HepG2 (cell line): ENCODE results near the gene TBC1D1. TPM values are rescaled to one million over a fixed set of nuclear protein-coding genes. Genes with fewer than 3 reads are reported as not detected.

Source experiments
- ATAC-seq: fragments of 200-7000 bp; cut with Tn5 transposase; 3 replicates; pipeline ENCODE4 v1.9.1; 2020; ENCODE audit warnings: mild to moderate bottlenecking, moderate library complexity
- BruUV-seq: library from RNA; stranded (reverse); fragments of 400-500 nt; replicated peaks from 2 replicates; lab custom pipeline; 2021; lab: Mats Ljungman, UMichigan
- CTCF ChIA-PET: fragments of 300-600 bp; formaldehyde crosslinking; extraction: SDS; loops from one replicate; lab custom pipeline; 2021; ENCODE audit warnings: low total read pairs, inconsistent platforms, low intra/inter-chr PET ratio; lab: Yijun Ruan, JAX
- POLR2A ChIA-PET: fragments of 350-600 bp; sonication (Branson Sonifier 250); formaldehyde crosslinking; loops from one replicate; lab custom pipeline; 2020; ENCODE audit warnings: antibody characterized with exemption, inconsistent platforms; lab: Yijun Ruan, JAX
- DNase-seq: peaks from one replicate; pipeline ENCODE4 v3.0.0-alpha.2; 2015; ENCODE audit warnings: low spot score
- FAIRE-seq: peaks from 3 replicates; lab custom pipeline; 2011; peaks lifted over from hg19 to GRCh38; lab: Jason Lieb, UNC
- H2AFZ ChIP-seq: one replicate; pipeline ENCODE4 v1.6.1; 2011; ENCODE audit warnings: low read length, inconsistent platforms
- H3K27ac ChIP-seq: fragments of 300-600 bp; 3 replicates; pipeline ENCODE4 v1.8.0; 2011; ENCODE audit warnings: mixed run types, mild to moderate bottlenecking, mixed read lengths, low read length, inconsistent platforms; ENCODE audit not compliant: insufficient read depth; ENCODE audit errors: extremely low read length
- H3K27me3 ChIP-seq, 2 experiments: fragments of 200-600 bp in 1 of 2; 2 replicates in 1 of 2; 3 replicates in 1 of 2; pipeline versions ENCODE4 v1.6.0 to v1.8.0; 2011; ENCODE audit warnings: low read length in 2 of 2, mild to moderate bottlenecking in 2 of 2, moderate library complexity in 2 of 2, inconsistent platforms in 1 of 2; ENCODE audit not compliant: insufficient read depth in 2 of 2, control insufficient read depth in 1 of 2
- H3K36me3 ChIP-seq, 2 experiments: fragments of 200-600 bp in 1 of 2; replicated peaks in 1 of 2; 2 replicates in 1 of 2; 3 replicates in 1 of 2; pipeline versions ENCODE4 v1.5.1 to v1.8.0; 2011; ENCODE audit warnings: low read length in 2 of 2, inconsistent platforms in 1 of 2; ENCODE audit not compliant: insufficient read depth in 2 of 2, control insufficient read depth in 1 of 2
- H3K4me1 ChIP-seq: 2 replicates; pipeline ENCODE4 v1.5.1; 2012; ENCODE audit warnings: low read length, inconsistent platforms; ENCODE audit not compliant: insufficient read depth
- H3K4me2 ChIP-seq: 2 replicates; pipeline ENCODE4 v1.6.0; 2011; ENCODE audit warnings: low read depth, low read length, inconsistent platforms
- H3K4me3 ChIP-seq, 3 experiments: fragments of 200-600 bp in 1 of 3; sonication (generic), shearing (Covaris generic) in 1 of 3; replicated peaks in 1 of 3; 2 replicates each; pipeline ENCODE4 v1.5.1; 2011 to 2016; ENCODE audit warnings: low read length in 3 of 3, inconsistent platforms in 2 of 3, low read depth in 2 of 3, mild to moderate bottlenecking in 2 of 3, control low read depth in 1 of 3, mixed read lengths in 1 of 3; ENCODE audit not compliant: insufficient read depth in 1 of 3
- H3K79me2 ChIP-seq: one replicate; pipeline ENCODE4 v1.6.1; 2011; ENCODE audit warnings: low read length, inconsistent platforms; ENCODE audit not compliant: insufficient read depth
- H3K9ac ChIP-seq: 2 replicates; pipeline ENCODE4 v1.6.0; 2011; ENCODE audit warnings: mild to moderate bottlenecking, low read depth, low read length, inconsistent platforms; ENCODE audit not compliant: insufficient read depth
- H3K9me3 ChIP-seq: 2 replicates; pipeline ENCODE4 v1.5.1; 2012; ENCODE audit warnings: mild to moderate bottlenecking, low read length
- H4K20me1 ChIP-seq: 2 replicates; pipeline ENCODE4 v1.6.0; 2011; ENCODE audit warnings: inconsistent platforms, mild to moderate bottlenecking, low read length, moderate library complexity; ENCODE audit not compliant: insufficient read depth
- ARID5B ChIP-seq: IDR thresholded peaks from 2 replicates; pipeline ENCODE4 v1.4.0; 2020; ENCODE audit warnings: mild to moderate bottlenecking, missing genetic modification reagents
- CEBPB ChIP-seq: IDR thresholded peaks from 2 replicates; pipeline ENCODE4 v1.6.1; 2011; ENCODE audit warnings: low read depth, low read length, improper control_type of control experiment, borderline replicate concordance
- CEBPZ ChIP-seq: IDR thresholded peaks from 2 replicates; pipeline ENCODE4 v1.6.1; 2012; ENCODE audit warnings: low read length, improper control_type of control experiment
- FOXA3 ChIP-seq: IDR thresholded peaks from 2 replicates; pipeline ENCODE4 v1.6.1; 2016; ENCODE audit warnings: missing genetic modification reagents, missing compliant biosample characterization
- HNF4A ChIP-seq: sonication (generic); formaldehyde crosslinking; IDR thresholded peaks from 2 replicates; pipeline ENCODE4 v1.4.0; 2020; ENCODE audit warnings: missing genetic modification reagents
- HNRNPLL ChIP-seq: fragments of 200-400 bp; formaldehyde crosslinking; IDR thresholded peaks from 2 replicates; pipeline ENCODE4 v1.6.1; 2017; ENCODE audit warnings: mild to moderate bottlenecking, low read depth, low read length; ENCODE audit not compliant: poor library complexity, severe bottlenecking
- JDP2 ChIP-seq: sonication (generic); formaldehyde crosslinking; IDR thresholded peaks from 2 replicates; pipeline ENCODE4 v1.8.1; 2022; ENCODE audit warnings: missing genetic modification reagents, borderline replicate concordance
- SALL1 ChIP-seq: sonication (generic); formaldehyde crosslinking; IDR thresholded peaks from 2 replicates; pipeline ENCODE4 v1.8.0; 2022; ENCODE audit warnings: mild to moderate bottlenecking, missing genetic modification reagents
- SAP130 ChIP-seq: IDR thresholded peaks from 2 replicates; pipeline ENCODE4 v1.6.1; 2016; ENCODE audit warnings: low read depth
- TERF1 ChIP-seq: sonication (generic); formaldehyde crosslinking; IDR thresholded peaks from 2 replicates; pipeline ENCODE4 v1.8.0; 2022; ENCODE audit warnings: mild to moderate bottlenecking, missing genetic modification reagents, moderate library complexity
- WIZ ChIP-seq: sonication (generic); formaldehyde crosslinking; IDR thresholded peaks from 2 replicates; pipeline ENCODE4 v1.5.1; 2020; ENCODE audit warnings: mild to moderate bottlenecking, missing genetic modification reagents
- ZBTB3 ChIP-seq: sonication (generic); formaldehyde crosslinking; IDR thresholded peaks from 2 replicates; pipeline ENCODE4 v1.4.0; 2020; ENCODE audit warnings: low read depth, mild to moderate bottlenecking, moderate library complexity, missing genetic modification reagents, borderline replicate concordance
- ZNF333 ChIP-seq: sonication (generic); formaldehyde crosslinking; IDR thresholded peaks from 2 replicates; pipeline ENCODE4 v1.4.0; 2020; ENCODE audit warnings: mild to moderate bottlenecking, missing genetic modification reagents, borderline replicate concordance
- ZNF644 ChIP-seq: IDR thresholded peaks from 2 replicates; pipeline ENCODE4 v1.6.1; 2016; ENCODE audit warnings: low read depth
- ZNF672 ChIP-seq: sonication (generic); formaldehyde crosslinking; IDR thresholded peaks from 2 replicates; pipeline ENCODE4 v1.8.1; 2022; ENCODE audit warnings: missing genetic modification reagents
- WGBS: methylation state at CpG from one replicate; pipeline ENCODE4 v1.1.6; 2017; ENCODE audit warnings: low lambda C conversion rate; 5-methylcytosine and 5-hydroxymethylcytosine counted together
- in situ Hi-C: cut with HindIII; loops from 2 replicates; pipeline ENCODE4 v1.10.0; 2017; ENCODE audit warnings: low pct_unique_long_range_greater_than_20kb; ENCODE audit not compliant: extremely low pct_ligation_motif_present
- intact Hi-C: fragments of 100-400 bp; cut with micrococcal nuclease; formaldehyde crosslinking; loops from one replicate; pipeline ENCODE4 v1.10.0; 2022; ENCODE audit not compliant: unreplicated experiment
- polyA plus RNA-seq, 8 experiments: library from polyadenylated mRNA; depleted of rRNA in 3 of 8; stranded (reverse) in 7 of 8; unstranded in 1 of 8; fragments of >200 nt; fragmentation: Illumina TruSeq in 4 of 8; extraction: Trizol in 4 of 8; gene quantifications; 2 replicates each; pipeline versions ENCODE4 v1.2.1 to v1.2.3, GENCODE V29; 2011 to 2016; ENCODE audit warnings: low read depth in 4 of 8, missing spikeins in 1 of 8, mixed read lengths in 1 of 8; ENCODE audit not compliant: insufficient read depth in 1 of 8
- total RNA-seq, 5 experiments: library from RNA; depleted of rRNA; stranded (reverse); fragments of >200 nt; fragmentation: Illumina TruSeq; extraction: Trizol; gene quantifications; 2 replicates each; pipeline ENCODE4 v1.2.3, GENCODE V29; 2016; ENCODE audit warnings: low read depth in 1 of 5

TBC1D1 gene
- total and polyA plus RNA-seq, 2 of the 13 experiments (the other 11 are each of a cell fraction or from before 2014, with no cell fraction given), result 37.3 to 62.8 TPM

GRCh38 chr4:37910091-37910486 is 19.2 kb downstream of the TBC1D1 start (continued):
- no peak for TF ChIP-seq TERF1 (CRISPR knock-in tag)
- TF ChIP-seq, all 625 proteins: peak for 0

- CTCF ChIA-PET, result no interaction called here
- H3K4me3 ChIP-seq, result no peak overlapping the region
- no peaks in the 10 kb centered on the region for H3K9me3 ChIP-seq
- WGBS, result 14% methylated on average over 3 of the region's 3 CpGs
- H3K27me3 ChIP-seq, result 0 out of 5 replicates have a peak, but pooled peaks cover 0 to 8% of the 10 kb centered on the region in 2 experiments
- no TSS peak for BruUV-seq
- POLR2A ChIA-PET, result no interaction called here
- no peak overlapping the region for H2AFZ ChIP-seq
- intact Hi-C loops (no loop called here), in situ Hi-C loops (no loop called here)
- H3K4me2 ChIP-seq, result no peak overlapping the region
- ATAC-seq, result peak; percentile 83
- peak; percentile 14 for DNase-seq
- no peaks in the 10 kb centered on the region for H3K36me3 ChIP-seq
- 0 out of 2 replicates have a peak, but pooled peaks cover 9% of the 10 kb centered on the region for H3K4me1 ChIP-seq
- no peak overlapping the region for H3K27ac ChIP-seq
- FAIRE-seq, result no peak
- H3K9ac ChIP-seq, result no peak overlapping the region
- H4K20me1 ChIP-seq, result no peaks in the 10 kb centered on the region
- H3K79me2 ChIP-seq, result no peaks in the 10 kb centered on the region
- TF ChIP-seq ZNF644 (CRISPR knock-in tag) (peak; percentile 47; the same call in 1 of the 2 replicates), CEBPB (peak; percentile 11; the same call in 1 of the 2 replicates), SAP130 (0 out of 2 replicates have a peak, but pooled peaks have one; percentile 17), SALL1 (CRISPR knock-in tag) (peak; percentile 38; the same call in 1 of the 2 replicates), FOXA3 (CRISPR knock-in tag) (peak; percentile 39; the same call in 1 of the 2 replicates), ZNF672 (no peak), ZNF333 (CRISPR knock-in tag) (no peak), ARID5B (CRISPR knock-in tag) (0 out of 2 replicates have a peak, but pooled peaks have one; percentile 12), HNF4A (CRISPR knock-in tag) (peak; percentile 46), JDP2 (CRISPR knock-in tag) (no peak), CEBPZ (no peak), WIZ (CRISPR knock-in tag) (0 out of 2 replicates have a peak, but pooled peaks have one; percentile 49), HNRNPLL (no peak), ZBTB3 (CRISPR knock-in tag) (no peak)
These were observed 23.7 kb downstream of the TBC1D1 start for GRCh38 chr4:37914539-37914938.
